H1 (cell line): Measurements from ENCODE around the gene FN3KRP. TPM values are rescaled to one million over a fixed set of nuclear protein-coding genes. Genes with fewer than 3 reads are reported as not detected.

Experiments used
- CBX8 ChIP-seq: fragments of 300-800, 300-1000 bp; sonication (generic); IDR thresholded peaks from 2 replicates; pipeline ENCODE4 v1.7.1; 2016; ENCODE audit warnings: low read depth, low read length, borderline replicate concordance
- SIX5 ChIP-seq: IDR thresholded peaks from 2 replicates; pipeline ENCODE4 v1.6.1; 2011; ENCODE audit warnings: mild to moderate bottlenecking, low read depth, low read length
- YY1 ChIP-seq: IDR thresholded peaks from 2 replicates; pipeline ENCODE4 v1.6.1; 2011; ENCODE audit warnings: low read depth, mild to moderate bottlenecking, low read length
- polyA plus RNA-seq, 7 experiments: library from polyadenylated mRNA; depleted of rRNA in 3 of 7; stranded (reverse) in 5 of 7; unstranded in 2 of 7; fragments of >200 nt in 5 of 7; fragments of 200-250 nt in 2 of 7; gene quantifications; 1 replicate in 5 of 7; 2 replicates in 1 of 7; 4 replicates in 1 of 7; pipeline versions ENCODE4 v1.2.1 to v1.2.3, GENCODE V29; 2011 to 2013; ENCODE audit warnings: missing spikeins in 2 of 7, mixed read lengths in 2 of 7
- total RNA-seq: library from RNA; stranded (reverse); fragmentation: NEBNext Ultra II Directional; extraction: Animal tissue kit (Norgen Biotek cat#: 25700); gene quantifications from 2 replicates; pipeline ENCODE4 v1.2.1, GENCODE V29; 2021

FN3KRP gene
- total and polyA plus RNA-seq, 2 of the 8 experiments (the other 6 are each of a cell fraction or from before 2014, with no cell fraction given) = 18.1 to 21.4 TPM

DNA sequence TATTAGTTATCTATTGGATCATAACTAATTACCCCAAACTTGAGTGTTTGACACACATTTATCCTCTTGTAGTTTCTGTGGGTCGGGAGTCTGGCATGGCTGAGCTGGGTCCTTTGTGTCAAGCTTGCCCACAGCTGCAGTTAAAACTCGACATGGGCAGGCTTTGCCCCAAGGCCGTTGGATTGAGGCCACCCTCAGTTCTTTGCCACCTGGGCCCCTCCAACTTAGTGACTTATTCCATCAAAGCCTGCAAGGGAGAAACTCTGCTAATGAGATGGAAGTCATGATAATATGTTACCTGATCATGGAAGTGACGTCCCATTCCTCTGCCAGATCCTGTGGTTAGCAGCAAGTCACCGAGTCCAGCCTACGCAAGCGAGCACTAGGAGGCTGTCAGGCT is 52.5 kb downstream of the FN3KRP start (continued):
- TF ChIP-seq SIX5 (no peak), CBX8 (no peak), YY1 (no peak)
